MG63 (cell line): ENCODE data around the gene VPS16. TPM values are rescaled to one million over a fixed set of nuclear protein-coding genes. Genes with fewer than 3 reads are reported as not detected.
"Not testable (repeated sequence)": the region's sequence is repeated elsewhere in the genome, so short reads cannot be mapped to it uniquely, and the experiment has no call there.

Experiments used
- DNase-seq: peaks from one replicate; pipeline ENCODE4 v3.0.0-alpha.2; 2020
- H3K27me3 ChIP-seq: fragments of 250-450 bp; sonication (Bioruptor Pico); 2 replicates; pipeline ENCODE4 v1.5.1; 2020; ENCODE audit warnings: mild to moderate bottlenecking, moderate library complexity
- H3K36me3 ChIP-seq: fragments of 250-450 bp; sonication (Bioruptor Pico); 2 replicates; pipeline ENCODE4 v1.5.1; 2020; ENCODE audit warnings: mild to moderate bottlenecking, moderate library complexity
- H3K4me3 ChIP-seq: fragments of 250-450 bp; sonication (Bioruptor Pico); 2 replicates; pipeline ENCODE4 v1.5.1; 2020; ENCODE audit warnings: mild to moderate bottlenecking, moderate library complexity
- H3K9me3 ChIP-seq: fragments of 250-450 bp; sonication (Bioruptor Pico); 2 replicates; pipeline ENCODE4 v1.5.1; 2020; ENCODE audit warnings: mild to moderate bottlenecking, moderate library complexity
- total RNA-seq: library from RNA; depleted of rRNA; stranded (reverse); fragments of >200 nt; shearing (Covaris generic); gene quantifications from 2 replicates; pipeline ENCODE4 v1.2.3, GENCODE V29; 2014; ENCODE audit warnings: low replicate concordance

VPS16 gene
- total RNA-seq, 1 experiment from 2014 or later, result 18.5 TPM

- no peak for DNase-seq
- Histone ChIP-seq H3K36me3 (no peaks in the 10 kb centered on the region), H3K9me3 (no peaks in the 10 kb centered on the region), H3K27me3 (peaks cover 2% of the 10 kb centered on the region; the same call in 1 of the 2 replicates), H3K4me3 (no peak overlapping the region)
These were observed 20.3 kb upstream of the VPS16 start for GRCh38 chr20:2820084-2820895.

- H3K9me3 ChIP-seq, result no peaks in the 10 kb centered on the region
- H3K27me3 ChIP-seq, result peaks cover 4% of the 10 kb centered on the region
- no peak for DNase-seq
- no peaks in the 10 kb centered on the region for H3K36me3 ChIP-seq
- H3K4me3 ChIP-seq, result no peak overlapping the region
These were observed 19.4 kb upstream of the VPS16 start for GRCh38 chr20:2820896-2821869.

GRCh38 chr20:2822073-2822472, 18.5 kb upstream of the VPS16 start:
- no peak overlapping the region for H3K4me3 ChIP-seq
- DNase-seq, result no peak
- H3K27me3 ChIP-seq, result peaks cover 10% of the 10 kb centered on the region
- no peaks in the 10 kb centered on the region for H3K9me3 ChIP-seq
- H3K36me3 ChIP-seq, result no peaks in the 10 kb centered on the region

- H3K9me3 ChIP-seq, result no peaks in the 10 kb centered on the region
- H3K4me3 ChIP-seq, result no peak overlapping the region
- no peaks in the 10 kb centered on the region for H3K36me3 ChIP-seq
- peaks cover 14% of the 10 kb centered on the region for H3K27me3 ChIP-seq
- DNase-seq, result no peak
These were observed 14.8 kb upstream of the VPS16 start for GRCh38 chr20:2825761-2826160.

- H3K27me3 ChIP-seq, result peaks cover 14% of the 10 kb centered on the region
- no peak for DNase-seq
- H3K4me3 ChIP-seq, result no peak overlapping the region
- no peaks in the 10 kb centered on the region for H3K36me3 ChIP-seq
- no peaks in the 10 kb centered on the region for H3K9me3 ChIP-seq
These were observed 13.9 kb upstream of the VPS16 start for GRCh38 chr20:2826655-2827054.

GRCh38 chr20:2829376-2829775, 11.2 kb upstream of the VPS16 start:
- no peaks in the 10 kb centered on the region for H3K36me3 ChIP-seq
- no peaks in the 10 kb centered on the region for H3K9me3 ChIP-seq
- no peak for DNase-seq
- H3K4me3 ChIP-seq, result no peak overlapping the region
- peaks cover 12% of the 10 kb centered on the region for H3K27me3 ChIP-seq

- not testable (repeated sequence) for DNase-seq, H3K9me3 ChIP-seq, H3K36me3 ChIP-seq, H3K4me3 ChIP-seq, H3K27me3 ChIP-seq
These were observed 9.3 kb upstream of the VPS16 start for GRCh38 chr20:2831206-2831605.

- Histone ChIP-seq H3K4me3 (no peak overlapping the region), H3K36me3 (no peaks in the 10 kb centered on the region), H3K9me3 (no peaks in the 10 kb centered on the region), H3K27me3 (peaks cover 4% of the 10 kb centered on the region)
- no peak for DNase-seq
These were observed 6.8 kb upstream of the VPS16 start for GRCh38 chr20:2833761-2834160.

GRCh38 chr20:2834401-2835110, 6.0 kb upstream of the VPS16 start:
- Histone ChIP-seq H3K4me3 (no peak overlapping the region), H3K9me3 (no peaks in the 10 kb centered on the region), H3K27me3 (no peaks in the 10 kb centered on the region), H3K36me3 (no peaks in the 10 kb centered on the region)
- no peak for DNase-seq

GRCh38 chr20:2835331-2835796, 5.2 kb upstream of the VPS16 start:
- DNase-seq, result no peak
- Histone ChIP-seq H3K27me3 (no peaks in the 10 kb centered on the region), H3K9me3 (no peaks in the 10 kb centered on the region), H3K4me3 (no peak overlapping the region), H3K36me3 (no peaks in the 10 kb centered on the region)

- Histone ChIP-seq H3K4me3 (no peak overlapping the region), H3K36me3 (no peaks in the 10 kb centered on the region), H3K27me3 (no peaks in the 10 kb centered on the region), H3K9me3 (no peaks in the 10 kb centered on the region)
- DNase-seq, result no peak
These were observed 4.5 kb upstream of the VPS16 start for GRCh38 chr20:2836035-2836434.

- DNase-seq, result no peak
- Histone ChIP-seq H3K36me3 (no peaks in the 10 kb centered on the region), H3K27me3 (no peaks in the 10 kb centered on the region), H3K9me3 (no peaks in the 10 kb centered on the region), H3K4me3 (no peak overlapping the region)
These were observed 3.2 kb upstream of the VPS16 start for GRCh38 chr20:2837221-2837960.

- DNase-seq, result no peak
- no peak overlapping the region for H3K4me3 ChIP-seq
These were observed 2.3 kb upstream of the VPS16 start for GRCh38 chr20:2838170-2838797.

GRCh38 chr20:2838847-2839671, 1.5 kb upstream of the VPS16 start:
- no peak for DNase-seq
- H3K36me3 ChIP-seq, result no peaks in the 10 kb centered on the region
- no peaks in the 10 kb centered on the region for H3K27me3 ChIP-seq
- no peaks in the 10 kb centered on the region for H3K9me3 ChIP-seq
- H3K4me3 ChIP-seq, result no peak overlapping the region

More at GRCh38 chr20:2838170-2838797, 2.3 kb upstream of the VPS16 start:
- H3K27me3 ChIP-seq, result no peaks in the 10 kb centered on the region
- no peaks in the 10 kb centered on the region for H3K9me3 ChIP-seq
- no peaks in the 10 kb centered on the region for H3K36me3 ChIP-seq

GRCh38 chr20:2839732-2840137, 810 bp upstream of the VPS16 start:
- Histone ChIP-seq H3K4me3 (peak overlapping the region; percentile 62), H3K36me3 (no peaks in the 10 kb centered on the region), H3K27me3 (no peaks in the 10 kb centered on the region), H3K9me3 (no peaks in the 10 kb centered on the region)
- no peak for DNase-seq
